LNCAP (cell line): ENCODE data around the gene SPN.
A peak's percentile ranks its signal among the peaks of the same experiment; 100 is the strongest.

ENCODE experiments used
- TF ChIP-seq, protein P1 (sequence below): fragments of 450-650 bp; IDR thresholded peaks from 2 replicates; pipeline ENCODE4 v1.5.1; 2017; ENCODE audit warnings: mild to moderate bottlenecking

The SPN gene

DNA sequence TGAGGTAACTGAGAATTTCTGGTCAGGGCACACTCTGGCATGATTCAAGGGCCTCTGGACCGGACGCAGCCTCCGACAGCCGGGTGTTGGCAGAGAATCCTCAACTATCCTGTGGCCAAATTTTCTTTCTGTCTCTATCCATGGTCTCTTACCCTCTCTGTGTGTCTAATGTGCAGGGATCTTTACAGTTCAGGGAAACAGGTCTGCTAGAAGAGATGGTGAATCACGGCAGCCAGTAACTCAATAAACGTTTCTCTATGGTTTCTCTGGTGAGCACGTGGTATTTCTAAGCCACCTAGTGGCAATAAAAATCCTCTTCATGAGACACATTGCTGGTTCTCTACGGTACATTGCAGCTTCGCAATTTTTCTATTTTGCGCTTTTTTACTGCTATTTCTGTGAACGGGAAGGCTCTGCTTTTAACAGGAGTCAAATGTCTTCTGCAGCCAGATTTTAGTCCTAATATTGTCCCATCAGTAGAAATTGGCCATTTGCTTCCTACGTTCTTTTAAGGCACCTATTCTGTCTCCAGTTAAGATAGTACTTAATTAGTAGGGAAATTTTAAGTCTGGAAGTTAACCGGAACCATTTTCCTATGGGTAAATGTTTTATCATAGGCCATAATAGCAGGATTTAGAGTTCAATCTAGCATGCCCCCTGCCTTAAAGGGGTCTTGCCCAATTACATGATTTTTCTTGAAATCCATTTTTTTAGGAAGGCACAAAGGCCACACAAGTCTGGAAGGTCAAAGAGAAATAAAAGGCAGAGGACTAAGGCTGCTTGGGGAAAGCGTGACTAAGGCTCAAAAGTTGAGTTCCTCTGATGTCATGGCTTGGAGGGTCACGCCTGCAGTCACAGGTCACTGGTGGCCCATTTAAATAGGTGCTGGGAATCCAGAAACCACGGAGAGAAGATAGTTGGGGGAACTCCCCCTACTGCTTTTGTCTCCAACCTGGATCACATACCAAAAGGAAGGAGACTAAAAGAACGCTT, 47.5 kb downstream of the SPN start:
- TF ChIP-seq, protein P1, sequence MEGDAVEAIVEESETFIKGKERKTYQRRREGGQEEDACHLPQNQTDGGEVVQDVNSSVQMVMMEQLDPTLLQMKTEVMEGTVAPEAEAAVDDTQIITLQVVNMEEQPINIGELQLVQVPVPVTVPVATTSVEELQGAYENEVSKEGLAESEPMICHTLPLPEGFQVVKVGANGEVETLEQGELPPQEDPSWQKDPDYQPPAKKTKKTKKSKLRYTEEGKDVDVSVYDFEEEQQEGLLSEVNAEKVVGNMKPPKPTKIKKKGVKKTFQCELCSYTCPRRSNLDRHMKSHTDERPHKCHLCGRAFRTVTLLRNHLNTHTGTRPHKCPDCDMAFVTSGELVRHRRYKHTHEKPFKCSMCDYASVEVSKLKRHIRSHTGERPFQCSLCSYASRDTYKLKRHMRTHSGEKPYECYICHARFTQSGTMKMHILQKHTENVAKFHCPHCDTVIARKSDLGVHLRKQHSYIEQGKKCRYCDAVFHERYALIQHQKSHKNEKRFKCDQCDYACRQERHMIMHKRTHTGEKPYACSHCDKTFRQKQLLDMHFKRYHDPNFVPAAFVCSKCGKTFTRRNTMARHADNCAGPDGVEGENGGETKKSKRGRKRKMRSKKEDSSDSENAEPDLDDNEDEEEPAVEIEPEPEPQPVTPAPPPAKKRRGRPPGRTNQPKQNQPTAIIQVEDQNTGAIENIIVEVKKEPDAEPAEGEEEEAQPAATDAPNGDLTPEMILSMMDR = peak; percentile 45

DNA sequence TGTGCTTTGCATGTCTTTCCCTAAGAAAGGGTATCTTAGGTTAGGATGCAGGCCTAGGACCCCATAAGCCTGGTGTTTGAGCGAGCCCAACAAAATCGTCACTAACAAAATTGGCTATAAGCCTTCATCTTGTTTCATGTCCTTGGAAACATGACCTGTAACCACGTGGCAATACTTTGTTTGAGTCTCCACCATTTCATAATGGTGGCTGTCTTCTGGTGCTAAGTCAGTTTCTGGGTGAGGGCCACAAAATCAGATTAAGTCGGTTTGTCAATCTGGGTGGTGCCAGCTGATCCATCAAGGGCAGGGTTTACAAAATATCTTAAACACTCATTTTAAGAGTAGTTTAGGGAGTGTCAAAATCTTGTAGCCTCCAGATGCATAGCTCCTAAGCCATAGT, 49.8 kb downstream of the SPN start:
- TF ChIP-seq, protein P1 = no peak

DNA sequence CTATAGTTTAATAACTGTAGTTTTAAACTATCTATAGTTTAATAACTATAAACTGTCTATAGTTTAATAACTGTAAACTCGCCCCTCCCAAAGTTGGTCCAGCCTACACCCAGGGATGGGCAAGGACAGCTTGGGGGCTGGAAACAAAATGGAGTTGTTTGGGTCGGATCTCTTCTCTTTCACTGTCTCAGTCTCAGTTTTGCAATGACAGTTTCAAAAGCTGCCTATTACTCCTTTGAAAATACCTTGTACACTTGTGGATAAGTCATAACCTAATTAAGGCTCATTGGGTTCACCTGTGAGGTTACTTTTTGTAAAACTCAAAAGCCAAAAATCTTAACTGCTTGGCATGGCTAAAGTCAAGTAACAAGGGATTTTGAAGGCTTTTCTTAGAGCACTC, 51.3 kb downstream of the SPN start:
- TF ChIP-seq, protein P1 = no peak

DNA sequence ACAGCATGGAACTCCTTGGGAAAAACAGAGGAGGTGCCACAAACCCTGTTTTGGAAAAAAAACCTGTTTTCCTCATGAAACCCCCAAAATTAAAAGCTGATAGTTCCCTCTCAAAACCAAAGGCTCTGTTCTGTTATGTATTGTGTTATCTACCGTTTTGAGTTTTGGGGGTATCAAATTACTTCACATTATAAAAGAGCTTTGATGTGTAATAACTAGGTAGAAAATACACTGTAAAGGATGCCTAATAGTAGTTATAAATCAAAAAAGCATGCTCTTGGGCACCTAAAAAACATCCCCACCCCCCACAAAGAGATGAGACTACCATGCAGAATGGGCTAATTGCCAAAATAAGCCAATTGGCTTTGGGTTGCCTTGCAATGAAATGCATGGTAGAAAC, 51.9 kb downstream of the SPN start:
- TF ChIP-seq, protein P1 = no peak

DNA sequence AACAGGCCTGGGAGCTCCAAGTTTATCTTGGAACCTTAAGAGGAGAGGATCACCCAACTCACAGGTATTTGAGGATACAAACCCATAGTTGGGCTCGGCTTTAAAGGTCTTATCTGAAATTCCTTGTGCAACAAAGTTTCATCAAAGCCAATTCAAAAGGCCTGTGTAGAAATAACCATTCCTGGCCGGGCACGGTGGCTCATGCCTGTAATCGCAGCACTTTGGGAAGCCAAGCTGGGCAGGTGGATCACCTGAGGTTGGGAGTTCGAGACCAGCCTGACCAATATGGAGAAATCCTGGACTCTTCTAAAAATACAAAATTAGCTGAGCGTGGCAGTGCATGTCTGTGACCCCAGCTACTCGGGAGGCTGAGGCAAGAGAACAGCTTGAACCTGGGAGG, 54.1 kb downstream of the SPN start:
- TF ChIP-seq, protein P1 = no peak

DNA sequence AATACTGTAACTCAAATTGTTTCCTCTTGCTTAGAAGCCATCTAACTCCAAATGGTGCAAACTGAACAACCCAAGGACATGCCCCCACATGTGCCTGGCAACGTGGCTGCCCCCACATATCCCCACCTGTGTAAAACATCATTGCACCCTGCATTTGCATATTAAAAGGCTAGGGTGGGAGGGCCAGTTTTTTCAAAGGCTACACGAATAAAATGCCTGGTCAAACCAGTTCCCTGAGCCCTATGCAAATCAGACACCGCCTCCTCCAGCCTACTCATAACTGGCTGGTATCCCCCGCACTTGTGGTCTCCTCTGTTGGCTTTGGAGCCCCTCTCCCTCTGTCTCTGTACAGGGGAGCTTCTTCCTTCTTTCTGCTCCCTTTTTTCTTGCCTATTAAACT, 56.0 kb downstream of the SPN start:
- TF ChIP-seq, protein P1 = no peak
